MCF 10A (cell line): ENCODE measurements around the gene HDLBP. TPM values are rescaled to one million over a fixed set of nuclear protein-coding genes. Genes with fewer than 3 reads are reported as not detected.

ENCODE experiments used
- BruUV-seq: library from RNA; stranded (reverse); fragments of 400-500 nt; replicated peaks from 2 replicates; lab custom pipeline; 2021; lab: Mats Ljungman, UMichigan
- CTCF ChIA-PET: fragments of 300-600 bp; sonication (Branson Sonifier 250); formaldehyde crosslinking; extraction: SDS; loops from one replicate; lab custom pipeline; 2021; ENCODE audit warnings: antibody characterized with exemption, inconsistent platforms; lab: Yijun Ruan, JAX
- POLR2A ChIA-PET: fragments of 300-600, 350-650 bp; sonication (Branson Sonifier 250); formaldehyde crosslinking; extraction: SDS; loops from one replicate; lab custom pipeline; 2020; ENCODE audit warnings: antibody characterized with exemption, inconsistent platforms; lab: Yijun Ruan, JAX
- DNase-seq: peaks from one replicate; pipeline ENCODE4 v3.0.0-alpha.2; 2018; ENCODE audit not compliant: unreplicated experiment
- H3K27ac Mint-ChIP-seq: one replicate; pipeline ENCODE4 v1.8.0; 2022; ENCODE audit warnings: mild to moderate bottlenecking, low read depth, mixed read lengths; ENCODE audit not compliant: unreplicated experiment
- H3K27me3 Mint-ChIP-seq: one replicate; pipeline ENCODE4 v1.8.0; 2022; ENCODE audit warnings: mixed read lengths; ENCODE audit not compliant: insufficient read depth, unreplicated experiment
- H3K36me3 Mint-ChIP-seq: one replicate; pipeline ENCODE4 v1.8.0; 2022; ENCODE audit warnings: mild to moderate bottlenecking, moderate library complexity, mixed read lengths; ENCODE audit not compliant: insufficient read depth, unreplicated experiment
- H3K4me1 Mint-ChIP-seq: one replicate; pipeline ENCODE4 v1.8.0; 2022; ENCODE audit warnings: mixed read lengths; ENCODE audit not compliant: insufficient read depth, unreplicated experiment
- H3K4me3 Mint-ChIP-seq: one replicate; pipeline ENCODE4 v1.8.0; 2022; ENCODE audit warnings: mild to moderate bottlenecking, moderate library complexity, mixed read lengths; ENCODE audit not compliant: unreplicated experiment
- H3K9me3 Mint-ChIP-seq: one replicate; pipeline ENCODE4 v1.8.0; 2022; ENCODE audit warnings: mixed read lengths; ENCODE audit not compliant: unreplicated experiment
- intact Hi-C: fragments of 100-400 bp; cut with micrococcal nuclease; formaldehyde crosslinking; loops from 2 replicates; pipeline ENCODE4 v1.14.1; 2022
- total RNA-seq: library from RNA; stranded (reverse); gene quantifications from 2 replicates; pipeline ENCODE4 v1.2.3, GENCODE V29; 2022
- TF ChIP-seq, protein P1 (sequence below): fragments of 200-600 bp; IDR thresholded peaks from one replicate; pipeline ENCODE4 v1.8.0; 2022; ENCODE audit warnings: antibody characterized with exemption, mild to moderate bottlenecking; ENCODE audit not compliant: unreplicated experiment

Gene HDLBP
- total RNA-seq, 1 experiment from 2014 or later = 670 TPM

- H3K36me3 Mint-ChIP-seq = peaks cover 30% of the 10 kb centered on the region
- CTCF ChIA-PET = interaction anchor here (0.6 kb wide), 1 partner anchor 13 kb away, joined by 4 read pairs; no protein-coding TSS in a partner anchor
- POLR2A ChIA-PET = interaction anchor here (0.6 to 0.8 kb wide), 3 partner anchors 8 to 23 kb away, joined by 3 read pairs; no protein-coding TSS in a partner anchor
- H3K27ac Mint-ChIP-seq = no peak overlapping the region
- peaks cover 43% of the 10 kb centered on the region for H3K4me1 Mint-ChIP-seq
- no peak for DNase-seq
- intact Hi-C loops = no loop called here
- TF ChIP-seq, protein P1, sequence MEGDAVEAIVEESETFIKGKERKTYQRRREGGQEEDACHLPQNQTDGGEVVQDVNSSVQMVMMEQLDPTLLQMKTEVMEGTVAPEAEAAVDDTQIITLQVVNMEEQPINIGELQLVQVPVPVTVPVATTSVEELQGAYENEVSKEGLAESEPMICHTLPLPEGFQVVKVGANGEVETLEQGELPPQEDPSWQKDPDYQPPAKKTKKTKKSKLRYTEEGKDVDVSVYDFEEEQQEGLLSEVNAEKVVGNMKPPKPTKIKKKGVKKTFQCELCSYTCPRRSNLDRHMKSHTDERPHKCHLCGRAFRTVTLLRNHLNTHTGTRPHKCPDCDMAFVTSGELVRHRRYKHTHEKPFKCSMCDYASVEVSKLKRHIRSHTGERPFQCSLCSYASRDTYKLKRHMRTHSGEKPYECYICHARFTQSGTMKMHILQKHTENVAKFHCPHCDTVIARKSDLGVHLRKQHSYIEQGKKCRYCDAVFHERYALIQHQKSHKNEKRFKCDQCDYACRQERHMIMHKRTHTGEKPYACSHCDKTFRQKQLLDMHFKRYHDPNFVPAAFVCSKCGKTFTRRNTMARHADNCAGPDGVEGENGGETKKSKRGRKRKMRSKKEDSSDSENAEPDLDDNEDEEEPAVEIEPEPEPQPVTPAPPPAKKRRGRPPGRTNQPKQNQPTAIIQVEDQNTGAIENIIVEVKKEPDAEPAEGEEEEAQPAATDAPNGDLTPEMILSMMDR = no peak
- no peaks in the 10 kb centered on the region for H3K27me3 Mint-ChIP-seq
- BruUV-seq = no TSS peak
- no peak overlapping the region for H3K4me3 Mint-ChIP-seq
- no peaks in the 10 kb centered on the region for H3K9me3 Mint-ChIP-seq
Observed at GRCh38 chr2:241307055-241307454, 8.4 kb downstream of the HDLBP start.

DNA sequence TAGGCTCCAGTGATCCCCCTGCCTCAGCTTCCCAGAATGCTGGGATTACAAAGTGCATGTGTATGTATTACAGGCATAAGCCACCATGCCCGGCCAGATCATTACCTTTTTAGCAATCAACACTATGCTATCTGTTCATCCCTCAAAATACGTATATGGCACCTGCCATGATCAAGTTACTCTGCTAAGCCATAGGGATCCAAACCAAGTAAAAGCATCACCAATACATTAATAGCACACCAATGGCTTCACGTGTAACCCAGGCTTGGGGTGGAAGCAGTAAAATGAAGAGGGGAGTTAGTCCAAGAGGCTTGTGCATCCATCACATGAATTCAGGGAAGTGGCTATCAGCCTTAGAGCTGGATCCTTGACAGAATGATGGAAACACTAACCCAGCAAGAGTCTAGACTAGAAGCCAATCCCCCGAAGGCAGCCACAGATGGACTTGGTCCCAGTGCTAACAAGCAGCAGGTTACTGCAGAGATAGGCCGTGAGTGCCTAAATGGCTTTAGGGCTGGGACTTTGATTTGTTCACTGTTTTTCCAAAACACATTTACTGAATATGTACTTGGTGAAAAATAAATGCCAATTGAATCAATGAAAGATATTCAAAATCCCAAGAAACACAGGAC, 11.3 kb downstream of the HDLBP start:
- ChIA-PET POLR2A (interaction anchor here (1.0 to 4.8 kb wide), 4 partner anchors 9 to 202 kb away, joined by 4 to 35 read pairs (median 8); partner anchors contain the start of genes HDLBP, MTERF4 and SEPTIN2), CTCF (no interaction called here)
- Mint-ChIP-seq H3K27ac (no peak overlapping the region), H3K4me3 (no peak overlapping the region), H3K27me3 (no peaks in the 10 kb centered on the region), H3K4me1 (peaks cover 23% of the 10 kb centered on the region), H3K36me3 (peaks cover 28% of the 10 kb centered on the region), H3K9me3 (no peaks in the 10 kb centered on the region)
- TF ChIP-seq, protein P1 = no peak
- DNase-seq = no peak
- BruUV-seq = no TSS peak
- intact Hi-C loops = no loop called here

GRCh38 chr2:241302759-241303651, 12.5 kb downstream of the HDLBP start:
- POLR2A ChIA-PET = interaction anchor here (1.0 to 4.8 kb wide), 3 partner anchors 10 to 12 kb away, joined by 4 to 35 read pairs (median 11); partner anchors contain the start of genes HDLBP and SEPTIN2
- H3K36me3 Mint-ChIP-seq = peaks cover 22% of the 10 kb centered on the region
- intact Hi-C loops = no loop called here

More at GRCh38 chr2:241302759-241303651, 12.5 kb downstream of the HDLBP start:
- TF ChIP-seq, protein P1 = no peak
- Mint-ChIP-seq H3K4me3 (no peak overlapping the region), H3K27ac (peak overlapping the region; percentile 3), H3K4me1 (peaks cover 19% of the 10 kb centered on the region), H3K9me3 (no peaks in the 10 kb centered on the region), H3K27me3 (no peaks in the 10 kb centered on the region)
- DNase-seq = no peak
- no TSS peak for BruUV-seq
- CTCF ChIA-PET = interaction anchor here (1.0 kb wide), 1 partner anchor 23 kb away, joined by 3 read pairs; no protein-coding TSS in a partner anchor
